ENCODE measurements around the gene HK2. TPM values are rescaled to one million over a fixed set of nuclear protein-coding genes. Genes with fewer than 3 reads are reported as not detected.
"Not testable (repeated sequence)": the region's sequence is repeated elsewhere in the genome, so short reads cannot be mapped to it uniquely, and the experiment has no call there.

The HK2 gene
- total RNA-seq, 1 donor from 2014 or later = 27.6 TPM

- Mint-ChIP-seq H3K4me1 (ENCODE audit: unreplicated experiment) (peaks cover 41% of the 10 kb centered on the region), H3K9me3 (peaks cover 5% of the 10 kb centered on the region), H3K27ac (no peak overlapping the region), H3K36me3 (peaks cover 20% of the 10 kb centered on the region), H3K4me3 (no peak overlapping the region), H3K27me3 (no peaks in the 10 kb centered on the region)
- no peak for TF ChIP-seq CTCF (conservative IDR thresholded peaks at IDR 0.05)
- no peak for DNase-seq (ENCODE audit: extremely low spot score, unreplicated experiment)
These were observed 20.5 kb downstream of the HK2 start for GRCh38 chr2:74854401-74854800.

DNA sequence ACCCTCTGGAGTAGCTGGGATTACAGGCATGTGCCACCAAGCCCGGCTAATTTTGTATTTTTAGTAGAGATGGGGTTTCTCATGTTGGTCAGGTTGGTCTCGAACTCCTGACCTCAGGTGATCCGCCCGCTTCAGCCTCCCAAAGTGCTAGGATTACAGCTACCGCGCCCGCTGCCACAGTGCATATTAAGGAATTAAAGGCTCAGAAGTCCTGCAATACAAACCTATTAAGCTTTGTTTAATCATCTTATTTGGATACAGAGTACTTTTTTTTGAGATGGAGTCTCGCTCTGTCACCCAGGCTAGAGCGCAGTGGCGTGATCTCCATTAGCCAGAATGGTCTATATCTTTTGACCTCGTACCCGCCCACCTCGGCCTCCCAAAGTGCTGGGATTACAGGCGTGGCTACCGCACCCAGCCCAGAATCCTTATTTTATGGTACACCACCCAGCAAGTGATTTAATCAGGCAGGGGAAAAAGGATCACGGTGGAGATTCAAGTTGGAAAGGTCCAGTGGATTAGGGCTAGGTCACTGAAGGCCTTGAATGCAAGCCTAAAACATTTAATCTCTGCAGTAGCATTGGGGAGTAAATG lies 21.3 kb downstream of the HK2 start:
- H3K9me3 Mint-ChIP-seq; DNase-seq (ENCODE audit: extremely low spot score, unreplicated experiment); H3K27me3 Mint-ChIP-seq: not testable (repeated sequence)
- peak overlapping the region; percentile 50 for H3K4me3 Mint-ChIP-seq
- peaks cover 21% of the 10 kb centered on the region for H3K36me3 Mint-ChIP-seq
- peak overlapping the region; percentile 90 for H3K27ac Mint-ChIP-seq
- peaks cover 38% of the 10 kb centered on the region for H3K4me1 Mint-ChIP-seq (ENCODE audit: unreplicated experiment)

- Mint-ChIP-seq H3K27ac (peak overlapping the region; percentile 90), H3K4me3 (peak overlapping the region; percentile 50), H3K36me3 (peaks cover 26% of the 10 kb centered on the region), H3K4me1 (ENCODE audit: unreplicated experiment) (peaks cover 30% of the 10 kb centered on the region), H3K9me3 (peaks cover 5% of the 10 kb centered on the region), H3K27me3 (no peaks in the 10 kb centered on the region)
- TF ChIP-seq CTCF (conservative IDR thresholded peaks at IDR 0.05) = no peak
- DNase-seq (ENCODE audit: extremely low spot score, unreplicated experiment) = no peak
These were observed 22.2 kb downstream of the HK2 start for GRCh38 chr2:74856004-74856578.

- Mint-ChIP-seq H3K27me3 (no peaks in the 10 kb centered on the region), H3K36me3 (peaks cover 26% of the 10 kb centered on the region), H3K4me1 (ENCODE audit: unreplicated experiment) (peaks cover 25% of the 10 kb centered on the region), H3K4me3 (peak overlapping the region; percentile 50), H3K9me3 (peaks cover 5% of the 10 kb centered on the region), H3K27ac (peak overlapping the region; percentile 90)
- DNase-seq (ENCODE audit: extremely low spot score, unreplicated experiment) = no peak
- TF ChIP-seq CTCF (conservative IDR thresholded peaks at IDR 0.05) = no peak
These were observed 22.7 kb downstream of the HK2 start for GRCh38 chr2:74856599-74856998.

DNA sequence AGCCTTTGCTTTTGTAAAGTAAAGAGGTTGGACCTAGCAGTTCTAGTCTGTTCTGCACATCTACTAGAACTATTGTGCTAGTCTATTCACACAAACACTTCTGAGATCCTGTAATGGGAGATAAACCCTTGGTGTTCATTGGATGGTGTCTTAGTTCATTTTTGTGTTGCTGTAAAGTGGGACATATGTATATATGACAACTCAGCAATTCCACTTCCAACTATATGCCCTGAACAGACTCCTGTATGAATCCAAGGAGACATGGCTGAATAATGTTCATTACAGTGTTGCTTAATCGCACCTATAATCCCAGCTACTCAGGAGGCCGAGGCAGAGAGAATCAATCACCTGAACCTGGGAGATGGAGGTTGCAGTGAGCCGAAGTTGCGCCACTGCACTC lies 23.3 kb downstream of the HK2 start:
- no peak for DNase-seq (ENCODE audit: extremely low spot score, unreplicated experiment)
- Mint-ChIP-seq H3K27me3 (no peaks in the 10 kb centered on the region), H3K4me1 (ENCODE audit: unreplicated experiment) (peaks cover 20% of the 10 kb centered on the region), H3K27ac (no peak overlapping the region), H3K36me3 (peaks cover 26% of the 10 kb centered on the region), H3K4me3 (no peak overlapping the region), H3K9me3 (peaks cover 5% of the 10 kb centered on the region)
- no peak for TF ChIP-seq CTCF (conservative IDR thresholded peaks at IDR 0.05)

DNA sequence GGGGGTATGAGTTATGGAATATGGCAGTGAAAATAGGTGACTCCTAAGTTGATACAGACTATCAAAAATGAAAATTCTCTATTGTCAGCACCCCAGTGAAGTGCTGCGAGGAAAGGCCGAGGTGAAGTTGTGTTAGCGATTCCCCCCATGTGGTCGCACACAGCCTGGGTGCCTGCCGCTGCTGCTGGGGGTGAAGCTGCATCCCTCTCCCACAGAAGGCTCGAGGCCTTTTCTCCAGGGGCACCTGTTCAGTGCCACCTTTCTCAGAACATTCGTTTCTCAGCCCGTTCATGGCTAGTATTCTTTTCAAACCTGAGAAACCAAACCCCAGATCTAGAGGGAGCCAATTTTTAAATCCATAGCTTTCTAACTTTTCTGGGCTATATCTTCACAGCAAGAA lies 23.8 kb downstream of the HK2 start:
- H3K4me1 Mint-ChIP-seq (ENCODE audit: unreplicated experiment) = peaks cover 21% of the 10 kb centered on the region
- no peak for DNase-seq (ENCODE audit: extremely low spot score, unreplicated experiment)
- H3K27ac Mint-ChIP-seq = no peak overlapping the region
- H3K4me3 Mint-ChIP-seq = no peak overlapping the region
- peaks cover 5% of the 10 kb centered on the region for H3K9me3 Mint-ChIP-seq
- H3K36me3 Mint-ChIP-seq = peaks cover 26% of the 10 kb centered on the region
- no peak for TF ChIP-seq CTCF (conservative IDR thresholded peaks at IDR 0.05)
- H3K27me3 Mint-ChIP-seq = no peaks in the 10 kb centered on the region

Measured in type B pancreatic cell (in vitro differentiated cells).